HG03175 (cell line): ENCODE data around the gene PADI2.

ENCODE experiments used
- ATAC-seq: cut with Tn5 transposase; IDR thresholded peaks from one replicate; pipeline ENCODE4 v1.9.1; 2021; ENCODE audit warnings: mild to moderate bottlenecking, moderate library complexity; ENCODE audit not compliant: unreplicated experiment

PADI2 gene

DNA sequence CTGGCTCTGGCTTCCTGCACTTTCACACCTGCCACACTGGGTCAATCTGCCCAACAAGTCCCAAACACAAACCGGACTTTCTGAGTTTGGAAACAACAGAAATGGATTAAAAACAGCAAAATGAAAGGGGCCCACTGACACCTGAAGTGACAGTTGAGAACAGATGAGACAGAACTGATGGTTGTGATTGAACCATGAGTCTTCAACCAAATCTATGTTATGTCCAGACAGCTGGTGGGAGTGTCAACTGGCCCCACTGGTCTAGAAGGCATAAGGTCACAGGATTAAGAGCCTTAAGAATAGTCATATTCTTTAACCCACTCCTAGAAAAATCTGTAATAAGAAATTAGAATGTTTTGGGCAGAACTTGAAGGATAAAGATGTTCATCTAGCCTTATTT is 94.5 kb downstream of the PADI2 start:
- no peak for ATAC-seq

DNA sequence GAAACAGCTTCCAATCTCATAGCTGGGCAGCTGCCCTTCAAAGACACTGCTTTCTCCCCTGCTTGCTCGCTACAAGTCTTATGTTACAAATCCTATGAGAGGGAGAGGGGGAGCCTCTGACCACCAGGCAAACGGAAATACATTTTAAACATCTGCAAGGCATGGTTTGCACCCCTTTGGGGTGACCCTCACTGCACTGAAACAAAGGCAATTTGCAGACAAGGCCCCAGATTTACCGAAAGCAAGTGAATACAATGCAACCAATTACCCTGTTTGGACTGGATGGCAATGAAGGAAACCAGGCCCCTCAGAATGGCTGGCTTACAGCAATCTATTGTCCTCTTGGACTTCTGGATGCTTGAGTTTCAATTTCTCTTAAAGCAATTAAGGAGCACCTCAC is 95.7 kb downstream of the PADI2 start:
- ATAC-seq: no peak

DNA sequence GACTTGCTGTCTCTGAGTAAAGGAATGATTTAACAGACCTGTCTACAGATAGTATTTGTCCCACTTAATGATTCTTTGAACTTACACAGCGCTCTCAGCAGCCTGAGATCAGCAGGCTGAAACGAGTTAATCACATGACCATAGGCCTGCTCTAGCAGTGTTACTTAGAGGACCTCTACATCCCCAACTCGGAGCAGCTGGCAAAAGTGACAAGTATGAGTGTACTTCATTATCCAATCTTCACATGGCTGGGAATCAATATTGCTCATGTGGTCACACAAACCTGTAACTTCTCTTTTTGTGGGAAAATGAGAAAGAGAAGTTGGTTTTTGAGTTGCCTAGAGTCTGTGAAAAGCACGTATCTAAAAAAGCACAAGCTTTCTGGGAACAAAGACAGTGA is 96.1 kb downstream of the PADI2 start:
- no peak for ATAC-seq

DNA sequence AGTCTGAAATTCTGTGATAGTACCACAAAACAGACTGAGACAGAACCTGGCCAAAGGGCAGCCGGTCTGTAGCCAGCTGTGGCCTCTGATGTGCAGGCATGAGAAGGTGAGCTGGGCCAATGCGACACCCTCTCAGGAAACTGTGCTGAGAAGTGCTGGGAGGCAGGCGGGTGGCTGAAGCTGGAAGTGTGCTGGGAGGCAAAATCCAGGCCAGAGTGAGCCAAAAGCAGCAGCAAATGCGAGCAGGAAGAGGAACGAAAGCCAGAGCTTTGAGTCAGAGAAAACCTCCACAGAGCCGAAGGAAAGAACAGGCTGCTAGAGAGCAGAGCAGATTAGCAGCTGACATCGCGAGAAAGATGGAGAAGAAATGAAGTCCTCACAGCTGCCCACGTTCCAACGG is 97.4 kb downstream of the PADI2 start:
- ATAC-seq: no peak

DNA sequence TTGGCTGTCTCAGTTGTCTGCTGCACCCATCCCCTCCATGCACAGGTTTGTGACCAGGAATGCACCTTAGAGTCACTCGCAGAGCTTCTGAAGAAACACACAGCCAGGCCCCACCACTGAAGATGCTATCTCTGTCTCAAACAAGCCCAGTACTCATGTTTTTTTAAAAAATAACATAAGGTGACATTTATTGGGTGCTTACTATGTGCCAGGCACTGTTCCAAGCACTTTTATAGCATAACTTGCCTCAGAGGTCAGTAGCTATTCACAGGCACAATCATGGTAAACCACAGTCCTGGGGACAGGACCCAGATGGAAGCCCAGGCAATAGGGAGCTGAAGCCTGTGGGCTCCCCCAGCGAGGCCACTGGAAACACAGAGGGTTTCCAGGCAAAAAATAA is 98.7 kb downstream of the PADI2 start:
- ATAC-seq: no peak

DNA sequence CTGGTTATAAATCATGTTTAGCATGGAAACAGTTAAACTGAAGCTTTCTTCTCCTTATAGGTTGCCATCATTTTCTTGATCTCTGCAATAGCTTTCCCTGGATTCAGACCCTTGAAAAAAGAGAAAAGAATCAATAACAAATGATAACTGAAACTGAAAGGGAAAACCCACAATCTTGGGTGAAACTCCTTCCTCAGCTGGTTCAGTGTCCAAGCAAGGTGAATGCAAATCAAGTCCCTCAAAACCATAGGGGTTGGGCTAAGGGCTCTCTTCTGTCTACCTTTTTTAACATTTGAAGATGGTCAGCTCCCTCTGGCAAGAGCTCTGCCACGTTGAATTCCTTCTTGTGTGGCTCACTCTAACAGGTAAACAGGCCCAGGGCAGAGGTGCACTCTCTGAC is 100.4 kb downstream of the PADI2 start:
- no peak for ATAC-seq

DNA sequence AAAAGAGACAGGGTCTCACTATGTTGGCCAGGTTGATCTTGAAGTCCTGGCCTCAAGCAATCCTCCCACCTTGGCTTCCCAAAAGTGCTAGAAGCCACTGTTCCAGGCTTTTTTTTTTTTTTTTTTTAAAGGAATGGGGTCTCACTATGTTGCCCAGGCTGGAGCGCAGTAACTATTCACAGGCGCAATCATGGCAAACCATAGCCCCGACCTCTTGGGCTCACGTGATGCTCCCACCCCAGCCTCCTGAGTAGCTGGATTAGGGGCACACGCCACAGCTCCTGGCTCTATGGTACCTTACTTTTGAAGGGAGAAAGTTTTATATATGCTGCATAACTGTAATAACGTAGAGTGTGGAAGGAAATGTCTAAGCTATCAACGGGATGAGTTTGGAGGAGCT is 101.8 kb downstream of the PADI2 start:
- no peak for ATAC-seq
